ENCODE measurements around the gene FGF14. TPM values are rescaled to one million over a fixed set of nuclear protein-coding genes. Genes with fewer than 3 reads are reported as not detected.

Gene FGF14
- total RNA-seq, 4 donors from 2014 or later, result 0.08 to 1.4 (median 0.22) TPM

- Histone ChIP-seq H3K9me3 (no peaks in the 10 kb centered on the region), H3K27ac (no peak overlapping the region), H3K4me3 (no peak overlapping the region), H3K4me1 (no peaks in the 10 kb centered on the region), H3K36me3 (no peaks in the 10 kb centered on the region), H3K27me3 (no peaks in the 10 kb centered on the region)
- TF ChIP-seq POLR2A (IDR thresholded peaks at IDR 0.05) (no peak), CTCF (IDR thresholded peaks at IDR 0.05) (no peak), POLR2AphosphoS5 (IDR thresholded peaks at IDR 0.05) (no peak), EP300 (IDR thresholded peaks at IDR 0.05) (no peak)
- no peak for DNase-seq (ENCODE audit: low spot score in 2 of 2)
- WGBS, result 66% methylated on average over 3 of the region's 3 CpGs
These were observed 107.3 kb downstream of the FGF14 start for GRCh38 chr13:102294407-102295018.

GRCh38 chr13:102293723-102294122 is 108.1 kb downstream of the FGF14 start:
- no peaks in the 10 kb centered on the region for H3K27me3 ChIP-seq
- TF ChIP-seq CTCF (IDR thresholded peaks at IDR 0.05) (no peak), POLR2AphosphoS5 (IDR thresholded peaks at IDR 0.05) (no peak), POLR2A (IDR thresholded peaks at IDR 0.05) (no peak), EP300 (IDR thresholded peaks at IDR 0.05) (no peak)
- no peak for DNase-seq (ENCODE audit: low spot score in 2 of 2)
- H3K4me3 ChIP-seq, result no peak overlapping the region
- WGBS, result 65% methylated on average over 2 of the region's 2 CpGs
- H3K9me3 ChIP-seq, result no peaks in the 10 kb centered on the region
- no peaks in the 10 kb centered on the region for H3K4me1 ChIP-seq
- H3K36me3 ChIP-seq, result no peaks in the 10 kb centered on the region
- H3K27ac ChIP-seq, result no peak overlapping the region

- Histone ChIP-seq H3K27ac (no peak overlapping the region), H3K36me3 (no peaks in the 10 kb centered on the region), H3K27me3 (no peaks in the 10 kb centered on the region), H3K9me3 (no peaks in the 10 kb centered on the region), H3K4me3 (no peak overlapping the region), H3K4me1 (no peaks in the 10 kb centered on the region)
- no peak for DNase-seq (ENCODE audit: low spot score in 2 of 2)
- TF ChIP-seq EP300 (IDR thresholded peaks at IDR 0.05) (no peak), POLR2A (IDR thresholded peaks at IDR 0.05) (no peak), POLR2AphosphoS5 (IDR thresholded peaks at IDR 0.05) (no peak), CTCF (IDR thresholded peaks at IDR 0.05) (no peak)
- 73% methylated on average over 7 of the region's 7 CpGs for whole genome bisulfite sequencing
These were observed 110.1 kb downstream of the FGF14 start for GRCh38 chr13:102291587-102292218.

- TF ChIP-seq POLR2AphosphoS5 (IDR thresholded peaks at IDR 0.05) (no peak), POLR2A (IDR thresholded peaks at IDR 0.05) (no peak), EP300 (IDR thresholded peaks at IDR 0.05) (no peak), CTCF (IDR thresholded peaks at IDR 0.05) (no peak)
- no peaks in the 10 kb centered on the region for H3K4me1 ChIP-seq
- no peak overlapping the region for H3K27ac ChIP-seq
- 62% methylated on average over 4 of the region's 4 CpGs for WGBS
- no peak overlapping the region for H3K4me3 ChIP-seq
- H3K36me3 ChIP-seq, result no peaks in the 10 kb centered on the region
- DNase-seq (ENCODE audit: low spot score in 2 of 2), result no peak
- H3K9me3 ChIP-seq, result no peaks in the 10 kb centered on the region
- H3K27me3 ChIP-seq, result no peaks in the 10 kb centered on the region
These were observed 112.2 kb downstream of the FGF14 start for GRCh38 chr13:102289606-102290005.

- Histone ChIP-seq H3K4me1 (no peaks in the 10 kb centered on the region), H3K4me3 (no peak overlapping the region), H3K27ac (no peak overlapping the region), H3K36me3 (no peaks in the 10 kb centered on the region), H3K27me3 (no peaks in the 10 kb centered on the region), H3K9me3 (no peaks in the 10 kb centered on the region)
- 96% methylated on average over 1 of the region's 1 CpG for WGBS
- no peak for DNase-seq (ENCODE audit: low spot score in 2 of 2)
- TF ChIP-seq EP300 (IDR thresholded peaks at IDR 0.05) (no peak), POLR2AphosphoS5 (IDR thresholded peaks at IDR 0.05) (no peak), CTCF (IDR thresholded peaks at IDR 0.05) (no peak), POLR2A (IDR thresholded peaks at IDR 0.05) (no peak)
These were observed 115.5 kb downstream of the FGF14 start for GRCh38 chr13:102286326-102286725.
